Mammary epithelial cell (primary cell): Measurements from ENCODE around the gene APOBEC3H.

ENCODE experiments used
- EZH2 ChIP-seq: IDR thresholded peaks from 2 replicates; pipeline ENCODE4 v1.6.1; 2012; ENCODE audit warnings: low read length, inconsistent platforms, borderline replicate concordance
- TF ChIP-seq, protein P1 (sequence below), 2 donors: IDR thresholded peaks in 1 of 2; conservative IDR thresholded peaks in 1 of 2; 2 replicates each; pipeline ENCODE4 v1.5.1; 2011 to 2012; ENCODE audit warnings: inconsistent platforms in 2 of 2, low read length in 2 of 2, mild to moderate bottlenecking in 2 of 2, control low read depth in 1 of 2, low read depth in 1 of 2; ENCODE audit not compliant: insufficient read depth in 1 of 2; ENCODE audit errors: extremely low read depth in 1 of 2

DNA sequence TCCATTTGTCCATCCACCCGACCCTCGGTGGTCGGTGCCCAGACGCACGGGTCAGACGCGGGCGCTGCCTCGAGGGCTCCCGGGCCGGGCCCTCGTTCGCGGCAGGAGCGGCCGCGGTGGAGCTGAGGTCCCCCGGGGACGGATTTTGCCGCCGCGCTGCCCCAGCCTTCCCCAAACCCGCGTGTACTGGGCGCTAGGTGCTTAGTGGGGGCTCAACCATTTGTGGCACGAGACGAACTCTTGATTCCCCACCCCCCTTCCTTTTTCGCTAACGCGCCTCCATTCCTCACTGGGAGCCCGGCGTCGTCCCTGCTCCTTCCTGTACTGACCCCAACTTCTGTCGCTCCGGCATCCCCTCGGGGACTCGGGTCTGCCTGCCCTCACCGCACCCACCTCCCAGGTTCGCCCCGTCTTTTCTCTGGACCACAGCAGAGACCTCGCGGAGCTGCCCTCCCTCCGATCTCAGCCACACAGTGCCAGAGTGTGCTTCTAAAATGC lies 56.2 kb downstream of the APOBEC3H start:
- TF ChIP-seq, protein P1, sequence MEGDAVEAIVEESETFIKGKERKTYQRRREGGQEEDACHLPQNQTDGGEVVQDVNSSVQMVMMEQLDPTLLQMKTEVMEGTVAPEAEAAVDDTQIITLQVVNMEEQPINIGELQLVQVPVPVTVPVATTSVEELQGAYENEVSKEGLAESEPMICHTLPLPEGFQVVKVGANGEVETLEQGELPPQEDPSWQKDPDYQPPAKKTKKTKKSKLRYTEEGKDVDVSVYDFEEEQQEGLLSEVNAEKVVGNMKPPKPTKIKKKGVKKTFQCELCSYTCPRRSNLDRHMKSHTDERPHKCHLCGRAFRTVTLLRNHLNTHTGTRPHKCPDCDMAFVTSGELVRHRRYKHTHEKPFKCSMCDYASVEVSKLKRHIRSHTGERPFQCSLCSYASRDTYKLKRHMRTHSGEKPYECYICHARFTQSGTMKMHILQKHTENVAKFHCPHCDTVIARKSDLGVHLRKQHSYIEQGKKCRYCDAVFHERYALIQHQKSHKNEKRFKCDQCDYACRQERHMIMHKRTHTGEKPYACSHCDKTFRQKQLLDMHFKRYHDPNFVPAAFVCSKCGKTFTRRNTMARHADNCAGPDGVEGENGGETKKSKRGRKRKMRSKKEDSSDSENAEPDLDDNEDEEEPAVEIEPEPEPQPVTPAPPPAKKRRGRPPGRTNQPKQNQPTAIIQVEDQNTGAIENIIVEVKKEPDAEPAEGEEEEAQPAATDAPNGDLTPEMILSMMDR (conservative IDR thresholded peaks at IDR 0.05 in 1 of 2, IDR thresholded peaks at IDR 0.05 in 1 of 2; ENCODE audit: extremely low read depth in 1 of 2, insufficient read depth in 1 of 2, low read depth in 1 of 2, low read length in 2 of 2), result no peak
- TF ChIP-seq EZH2, result no peak
